ENCODE data around the gene FXR2. TPM values are rescaled to one million over a fixed set of nuclear protein-coding genes. Genes with fewer than 3 reads are reported as not detected.

The FXR2 gene
- polyA plus RNA-seq, 1 donor, result 38.3 TPM

- no peak for DNase-seq
Measured at GRCh38 chr17:7587420-7588151, 27.1 kb downstream of the FXR2 start.

GRCh38 chr17:7586673-7587419 is 27.9 kb downstream of the FXR2 start:
- DNase-seq, result no peak

- DNase-seq, result peak; percentile 99
Measured at GRCh38 chr17:7583253-7584109, 31.2 kb downstream of the FXR2 start, which contains the start of gene MPDU1. TSS of gene MPDU1 (plus strand) at chr17:7583852. CDS start at chr17:7583863, 11 bp downstream.

GRCh38 chr17:7582396-7583252 is 32.1 kb downstream of the FXR2 start:
- DNase-seq, result no peak

GRCh38 chr17:7580604-7581575 is 33.8 kb downstream of the FXR2 start:
- DNase-seq, result no peak

- no peak for DNase-seq
Measured at GRCh38 chr17:7579834-7580603, 34.7 kb downstream of the FXR2 start.

- no peak for DNase-seq
Measured at GRCh38 chr17:7579001-7579833, 35.5 kb downstream of the FXR2 start, which contains the start of gene CD68. TSS of gene CD68 (plus strand) at chr17:7579638. CDS start at chr17:7579678, 40 bp downstream.

GRCh38 chr17:7577327-7578199 is 37.1 kb downstream of the FXR2 start:
- DNase-seq, result no peak

GRCh38 chr17:7576432-7576937 is 38.2 kb downstream of the FXR2 start:
- no peak for DNase-seq

GRCh38 chr17:7575959-7576358 is 38.7 kb downstream of the FXR2 start:
- no peak for DNase-seq

GRCh38 chr17:7575481-7575883 is 39.2 kb downstream of the FXR2 start:
- no peak for DNase-seq

GRCh38 chr17:7574176-7574953 is 40.3 kb downstream of the FXR2 start:
- DNase-seq, result no peak

- peak; percentile 94 for DNase-seq
Measured at GRCh38 chr17:7573324-7574080, 41.2 kb downstream of the FXR2 start.

- peak; percentile 99 for DNase-seq
Measured at GRCh38 chr17:7572588-7573323, 41.9 kb downstream of the FXR2 start.

GRCh38 chr17:7572338-7572587 is 42.4 kb downstream of the FXR2 start:
- no peak for DNase-seq

- no peak for DNase-seq
Measured at GRCh38 chr17:7570351-7570750, 44.3 kb downstream of the FXR2 start.

All from hindlimb muscle (tissue), 1 donor.